Measurements from ENCODE around the gene PIK3AP1. TPM values are rescaled to one million over a fixed set of nuclear protein-coding genes. Genes with fewer than 3 reads are reported as not detected.

PIK3AP1 gene
- total RNA-seq, 2 donors from 2014 or later: 3.8 to 15.6 TPM

DNA sequence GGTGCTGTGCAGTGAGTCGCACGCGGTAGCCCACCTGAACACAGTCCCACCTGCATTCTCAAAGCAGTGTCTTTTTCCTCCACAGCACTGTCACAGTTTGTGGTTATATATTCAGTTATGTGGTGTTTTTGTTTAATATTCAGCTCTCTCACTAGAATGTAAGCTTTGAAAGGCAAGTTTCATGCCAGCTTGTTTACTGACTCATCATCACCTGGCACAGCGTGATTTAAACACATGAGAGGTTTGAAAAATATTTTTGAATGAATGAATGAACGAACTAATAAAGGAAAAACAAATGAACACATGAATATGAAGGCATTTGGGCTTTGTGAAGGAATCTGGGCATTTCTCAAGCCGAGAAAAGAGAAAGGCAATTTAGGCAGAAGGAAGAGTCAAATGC, 81.6 kb downstream of the PIK3AP1 start:
- H3K36me3 ChIP-seq: no peaks in the 10 kb centered on the region
- intact Hi-C loops (cut with DNase I): no loop called here
- H3K4me1 ChIP-seq (replicated peaks): no peaks in the 10 kb centered on the region
- WGBS: 93% methylated on average over 6 of the region's 6 CpGs
- no peak for TF ChIP-seq POLR2AphosphoS5 (IDR thresholded peaks at IDR 0.05)
- TF ChIP-seq POLR2A (IDR thresholded peaks at IDR 0.05): no peak
- no peak for TF ChIP-seq CTCF (IDR thresholded peaks at IDR 0.05)
- DNase-seq (ENCODE audit: low spot score): no peak
- H3K27ac ChIP-seq: no peak overlapping the region
- H3K4me3 ChIP-seq: no peak overlapping the region
- no peaks in the 10 kb centered on the region for H3K9me3 ChIP-seq
- no peaks in the 10 kb centered on the region for H3K27me3 ChIP-seq (replicated peaks; ENCODE audit: insufficient read depth)

- H3K4me1 ChIP-seq (replicated peaks): no peaks in the 10 kb centered on the region
- H3K27ac ChIP-seq: no peak overlapping the region
- no peak for DNase-seq (ENCODE audit: low spot score)
- H3K27me3 ChIP-seq (replicated peaks; ENCODE audit: insufficient read depth): no peaks in the 10 kb centered on the region
- no peaks in the 10 kb centered on the region for H3K36me3 ChIP-seq
- no peak overlapping the region for H3K4me3 ChIP-seq
- intact Hi-C loops (cut with DNase I): no loop called here
- 77% methylated on average over 3 of the region's 3 CpGs for WGBS
- TF ChIP-seq POLR2A (IDR thresholded peaks at IDR 0.05) (no peak), POLR2AphosphoS5 (IDR thresholded peaks at IDR 0.05) (no peak), CTCF (IDR thresholded peaks at IDR 0.05) (no peak)
- H3K9me3 ChIP-seq: no peaks in the 10 kb centered on the region
Observed at GRCh38 chr10:96638120-96638519, 82.2 kb downstream of the PIK3AP1 start.

DNA sequence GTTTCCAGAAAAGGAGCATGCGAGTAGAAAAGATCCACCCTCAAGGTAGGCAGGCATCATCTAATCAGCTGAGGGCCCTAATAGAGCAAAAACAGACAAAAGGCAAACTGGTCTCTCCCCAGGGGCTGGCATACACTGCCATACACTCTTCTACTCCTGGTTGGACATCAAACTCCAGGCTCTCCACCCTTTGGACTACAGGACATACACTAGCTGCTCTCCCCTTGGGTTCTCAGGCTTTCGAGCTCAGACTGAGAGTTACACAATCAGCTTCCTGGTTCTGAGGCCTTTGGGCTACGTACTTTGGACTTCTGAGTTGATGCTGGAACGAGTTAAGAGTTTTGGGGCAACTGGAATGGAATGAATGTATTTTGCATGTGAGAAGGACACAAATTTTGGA, 82.6 kb downstream of the PIK3AP1 start:
- no peaks in the 10 kb centered on the region for H3K4me1 ChIP-seq (replicated peaks)
- no peaks in the 10 kb centered on the region for H3K36me3 ChIP-seq
- DNase-seq (ENCODE audit: low spot score): no peak
- no peak overlapping the region for H3K4me3 ChIP-seq
- WGBS: 96% methylated on average over 4 of the region's 4 CpGs
- H3K27me3 ChIP-seq (replicated peaks; ENCODE audit: insufficient read depth): no peaks in the 10 kb centered on the region
- intact Hi-C loops (cut with DNase I): no loop called here
- H3K9me3 ChIP-seq: no peaks in the 10 kb centered on the region
- no peak for TF ChIP-seq POLR2A (IDR thresholded peaks at IDR 0.05)
- no peak for TF ChIP-seq CTCF (IDR thresholded peaks at IDR 0.05)
- TF ChIP-seq POLR2AphosphoS5 (IDR thresholded peaks at IDR 0.05): no peak
- no peak overlapping the region for H3K27ac ChIP-seq

DNA sequence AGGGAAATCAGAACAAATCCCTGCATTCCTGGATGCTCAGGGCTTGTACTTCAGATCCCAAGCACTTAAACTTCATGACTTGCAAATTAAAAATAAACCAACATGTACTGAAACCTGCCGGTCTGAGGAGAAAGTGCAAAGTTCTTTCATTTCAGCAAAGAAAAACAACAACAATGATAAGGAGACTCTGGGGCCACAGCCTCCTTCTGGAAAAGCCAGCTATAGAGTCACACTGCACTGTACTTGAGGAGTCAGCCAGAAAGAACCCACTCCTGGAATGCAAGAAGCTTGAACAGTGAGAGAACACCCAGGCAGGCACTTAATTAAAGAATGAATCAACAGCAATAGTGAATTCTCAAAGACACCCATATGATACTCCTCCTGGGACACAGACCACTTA, 83.8 kb downstream of the PIK3AP1 start:
- Histone ChIP-seq H3K4me1 (replicated peaks) (no peaks in the 10 kb centered on the region), H3K9me3 (no peaks in the 10 kb centered on the region), H3K4me3 (no peak overlapping the region), H3K27me3 (replicated peaks; ENCODE audit: insufficient read depth) (no peaks in the 10 kb centered on the region), H3K36me3 (no peaks in the 10 kb centered on the region), H3K27ac (no peak overlapping the region)
- intact Hi-C loops (cut with DNase I): no loop called here
- TF ChIP-seq POLR2A (IDR thresholded peaks at IDR 0.05): no peak
- no peak for DNase-seq (ENCODE audit: low spot score)
- 65% methylated on average over 1 of the region's 1 CpG for WGBS

DNA sequence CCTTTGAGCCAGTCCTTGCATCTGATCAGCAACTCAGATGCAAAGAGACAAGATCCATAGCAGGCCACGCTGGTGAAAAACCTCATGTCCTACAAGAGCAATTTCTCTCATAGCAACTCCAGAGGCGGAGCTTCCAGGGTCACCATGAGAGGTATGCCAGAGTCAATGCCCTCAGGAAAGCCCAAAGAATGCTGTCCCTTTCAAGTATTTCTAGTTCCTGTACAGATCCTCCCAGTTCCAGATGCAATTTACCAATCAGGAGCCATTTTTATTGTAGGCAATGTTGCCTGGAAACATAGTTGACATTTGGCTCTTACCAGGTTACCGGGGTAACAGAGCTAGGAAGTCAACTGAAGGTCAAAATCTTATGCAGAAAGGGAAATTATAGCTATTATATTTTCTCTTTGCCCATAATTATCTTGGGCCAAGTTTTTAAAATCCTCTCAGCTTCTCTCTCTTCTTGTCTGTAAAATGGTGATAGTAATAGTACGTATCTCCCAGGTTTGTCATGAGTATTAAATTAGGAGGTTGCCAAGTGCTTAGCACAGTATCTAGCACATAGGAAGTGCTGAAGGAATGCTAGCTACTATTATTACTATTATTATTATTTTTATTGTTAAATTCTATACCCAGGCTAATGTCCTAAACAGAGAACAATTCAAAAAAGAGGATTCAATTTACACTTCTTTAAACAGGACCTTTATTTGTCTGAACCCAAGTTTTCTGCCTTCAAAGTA, 87.2 kb downstream of the PIK3AP1 start:
- no peaks in the 10 kb centered on the region for H3K9me3 ChIP-seq
- no peak for DNase-seq (ENCODE audit: low spot score)
- H3K4me1 ChIP-seq (replicated peaks): no peaks in the 10 kb centered on the region
- H3K27me3 ChIP-seq (replicated peaks; ENCODE audit: insufficient read depth): no peaks in the 10 kb centered on the region
- 69% methylated on average over 4 of the region's 4 CpGs for WGBS
- H3K27ac ChIP-seq: no peak overlapping the region
- intact Hi-C loops (cut with DNase I): no loop called here
- H3K36me3 ChIP-seq: no peaks in the 10 kb centered on the region
- H3K4me3 ChIP-seq: no peak overlapping the region
- TF ChIP-seq CTCF (IDR thresholded peaks at IDR 0.05): no peak
- TF ChIP-seq POLR2AphosphoS5 (IDR thresholded peaks at IDR 0.05): no peak
- no peak for TF ChIP-seq POLR2A (IDR thresholded peaks at IDR 0.05)

Measured in prostate gland (tissue), 2 donors.